KMS-11 (cell line): ENCODE data around the gene SH3GL3.

Experiments used
- H2AFZ ChIP-seq: fragments of 200-600 bp; sonication (generic); 2 replicates; pipeline ENCODE4 v1.6.1; 2016; ENCODE audit warnings: antibody characterized with exemption, mixed run types, low read depth
- H3K27ac ChIP-seq: fragments of 200-600 bp; sonication (generic); 2 replicates; pipeline ENCODE4 v1.6.1; 2016; ENCODE audit warnings: mild to moderate bottlenecking, mixed run types
- H3K27me3 ChIP-seq: fragments of 200-600 bp; sonication (generic); 2 replicates; pipeline ENCODE4 v1.6.1; 2017; ENCODE audit warnings: mild to moderate bottlenecking, low read depth, mixed run types, moderate library complexity; ENCODE audit not compliant: insufficient read depth
- H3K36me3 ChIP-seq: fragments of 200-600 bp; sonication (generic); 2 replicates; pipeline ENCODE4 v1.6.1; 2017; ENCODE audit warnings: mild to moderate bottlenecking, mixed run types; ENCODE audit not compliant: insufficient read depth
- H3K4me1 ChIP-seq: fragments of 200-600 bp; sonication (generic); 2 replicates; pipeline ENCODE4 v1.6.1; 2016; ENCODE audit warnings: mild to moderate bottlenecking, low read depth, mixed run types; ENCODE audit not compliant: poor library complexity, severe bottlenecking
- H3K4me2 ChIP-seq: fragments of 200-600 bp; sonication (generic); 2 replicates; pipeline ENCODE4 v1.7.0; 2016; ENCODE audit warnings: mild to moderate bottlenecking, mixed run types
- H3K4me3 ChIP-seq: fragments of 200-600 bp; sonication (generic); IDR thresholded peaks from 2 replicates; pipeline ENCODE4 v1.6.1; 2017; ENCODE audit warnings: low read depth, low read length, mixed read lengths; ENCODE audit not compliant: insufficient read depth
- H3K79me2 ChIP-seq: fragments of 200-600 bp; sonication (generic); 2 replicates; pipeline ENCODE4 v1.6.1; 2016; ENCODE audit warnings: low read depth, mixed run types; ENCODE audit not compliant: insufficient read depth
- H3K9ac ChIP-seq: fragments of 200-600 bp; sonication (generic); 2 replicates; pipeline ENCODE4 v1.6.1; 2016; ENCODE audit warnings: mild to moderate bottlenecking, mixed run types
- H4K20me1 ChIP-seq: fragments of 200-600 bp; sonication (generic); 2 replicates; pipeline ENCODE4 v1.6.1; 2016; ENCODE audit warnings: mild to moderate bottlenecking, mixed run types; ENCODE audit not compliant: insufficient read depth
- CTCF ChIP-seq: fragments of 200-600 bp; sonication (generic); conservative IDR thresholded peaks from 2 replicates; pipeline ENCODE4 v1.6.1; 2017; ENCODE audit warnings: low read depth, mild to moderate bottlenecking, antibody characterized with exemption, low read length, moderate library complexity, mixed read lengths

SH3GL3 gene

GRCh38 chr15:83595191-83595590 lies 148.1 kb downstream of the SH3GL3 start:
- Histone ChIP-seq H3K79me2 (no peaks in the 10 kb centered on the region), H3K27ac (no peak overlapping the region), H3K36me3 (no peaks in the 10 kb centered on the region), H4K20me1 (no peaks in the 10 kb centered on the region), H3K4me3 (no peak overlapping the region), H3K9ac (no peak overlapping the region), H3K4me1 (no peaks in the 10 kb centered on the region), H2AFZ (no peak overlapping the region), H3K4me2 (no peak overlapping the region), H3K27me3 (no peaks in the 10 kb centered on the region)
- no peak for TF ChIP-seq CTCF

- H4K20me1 ChIP-seq: no peaks in the 10 kb centered on the region
- no peaks in the 10 kb centered on the region for H3K36me3 ChIP-seq
- H3K4me1 ChIP-seq: no peaks in the 10 kb centered on the region
- no peak overlapping the region for H3K27ac ChIP-seq
- H3K9ac ChIP-seq: no peak overlapping the region
- no peak for TF ChIP-seq CTCF
- H3K27me3 ChIP-seq: no peaks in the 10 kb centered on the region
- H2AFZ ChIP-seq: no peak overlapping the region
- H3K4me2 ChIP-seq: no peak overlapping the region
- no peaks in the 10 kb centered on the region for H3K79me2 ChIP-seq
- H3K4me3 ChIP-seq: no peak overlapping the region
Measured at GRCh38 chr15:83598031-83598430, 150.9 kb downstream of the SH3GL3 start.

DNA sequence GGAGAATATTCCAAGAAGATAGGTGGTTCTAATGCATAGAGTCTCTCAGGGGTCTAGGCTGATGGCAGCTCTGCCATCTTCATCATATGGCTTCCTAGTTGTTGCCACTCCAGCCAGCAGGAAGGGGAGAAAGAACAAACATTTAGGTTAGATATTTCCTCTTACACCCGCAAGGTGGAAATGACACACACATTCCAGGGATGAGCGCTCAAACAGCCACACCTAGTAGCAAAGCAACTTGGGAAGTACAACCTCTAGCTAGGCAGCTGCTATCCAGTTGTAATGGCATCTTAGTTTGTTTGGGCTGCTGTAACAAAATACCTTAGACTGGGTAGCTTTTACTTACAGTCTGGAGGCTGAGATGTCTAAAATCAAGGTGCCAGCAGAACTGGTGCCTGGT lies 154.9 kb downstream of the SH3GL3 start:
- Histone ChIP-seq H3K9ac (no peak overlapping the region), H3K36me3 (no peaks in the 10 kb centered on the region), H2AFZ (no peak overlapping the region), H3K4me1 (no peaks in the 10 kb centered on the region), H3K27ac (no peak overlapping the region), H4K20me1 (no peaks in the 10 kb centered on the region), H3K79me2 (no peaks in the 10 kb centered on the region), H3K27me3 (no peaks in the 10 kb centered on the region), H3K4me3 (no peak overlapping the region), H3K4me2 (no peak overlapping the region)
- TF ChIP-seq CTCF: no peak

DNA sequence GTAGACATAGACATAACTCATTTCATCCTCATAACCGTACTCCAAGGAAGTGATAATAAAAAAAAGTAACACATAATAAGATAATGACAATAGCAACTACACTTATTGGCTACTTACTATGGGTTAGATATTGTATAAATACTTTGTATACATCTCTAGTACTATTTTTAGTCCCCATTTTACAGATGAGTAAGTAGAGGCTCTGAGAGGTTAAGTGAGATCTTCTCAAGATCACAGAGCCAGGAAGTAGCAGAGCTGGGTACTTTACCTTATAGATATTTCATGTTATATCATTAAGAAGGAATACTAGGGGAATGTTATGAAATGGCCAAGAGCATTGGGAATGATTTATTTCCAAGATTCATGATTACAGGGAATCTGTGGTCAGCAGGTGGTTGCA lies 157.4 kb downstream of the SH3GL3 start:
- Histone ChIP-seq H3K4me2 (no peak overlapping the region), H4K20me1 (no peaks in the 10 kb centered on the region), H3K4me1 (no peaks in the 10 kb centered on the region), H3K79me2 (no peaks in the 10 kb centered on the region), H3K27me3 (no peaks in the 10 kb centered on the region), H3K36me3 (no peaks in the 10 kb centered on the region), H2AFZ (no peak overlapping the region), H3K9ac (no peak overlapping the region), H3K4me3 (no peak overlapping the region), H3K27ac (no peak overlapping the region)
- no peak for TF ChIP-seq CTCF
